WTC11 (cell line): ENCODE results near the gene TIAM2. TPM values are rescaled to one million over a fixed set of nuclear protein-coding genes. Genes with fewer than 3 reads are reported as not detected.

ENCODE experiments used
- EMX1 ChIP-seq: fragments of 250-450 bp; sonication (Bioruptor Pico); IDR thresholded peaks from 2 replicates; pipeline ENCODE4 v1.8.0; 2021; ENCODE audit warnings: mild to moderate bottlenecking
- ETV6 ChIP-seq: sonication (generic); formaldehyde crosslinking; IDR thresholded peaks from 2 replicates; pipeline ENCODE4 v1.8.1; 2022; ENCODE audit warnings: mild to moderate bottlenecking, missing genetic modification reagents
- GTF2I ChIP-seq: fragments of 250-450 bp; sonication (Bioruptor Pico); conservative IDR thresholded peaks from 2 replicates; pipeline ENCODE4 v1.4.0; 2021; ENCODE audit warnings: mild to moderate bottlenecking
- MXD4 ChIP-seq: fragments of 250-450 bp; sonication (Bioruptor Pico); IDR thresholded peaks from 2 replicates; pipeline ENCODE4 v1.8.0; 2021; ENCODE audit warnings: mild to moderate bottlenecking, moderate library complexity, borderline replicate concordance
- MYBL2 ChIP-seq: sonication (generic); formaldehyde crosslinking; IDR thresholded peaks from 2 replicates; pipeline ENCODE4 v1.8.1; 2023; ENCODE audit warnings: mild to moderate bottlenecking, moderate library complexity, missing genetic modification reagents
- NR1H2 ChIP-seq: sonication (generic); formaldehyde crosslinking; IDR thresholded peaks from 2 replicates; pipeline ENCODE4 v1.9.0; 2021; ENCODE audit warnings: mild to moderate bottlenecking, moderate library complexity, missing genetic modification reagents
- total RNA-seq: library from RNA; stranded (reverse); gene quantifications from 3 replicates; pipeline ENCODE4 v1.2.3, GENCODE V29; 2021
- TF ChIP-seq, protein P1 (sequence below): sonication (generic); formaldehyde crosslinking; IDR thresholded peaks from 2 replicates; pipeline ENCODE4 v1.8.1; 2022; ENCODE audit warnings: low read depth, missing genetic modification reagents, borderline replicate concordance
- TF ChIP-seq, protein P2 (sequence below): sonication (generic); formaldehyde crosslinking; IDR thresholded peaks from 2 replicates; pipeline ENCODE4 v1.8.1; 2023; ENCODE audit warnings: mild to moderate bottlenecking, moderate library complexity, missing genetic modification reagents
- TF ChIP-seq, protein P3 (sequence below): sonication (generic); formaldehyde crosslinking; conservative IDR thresholded peaks from 2 replicates; pipeline ENCODE4 v1.8.1; 2023; ENCODE audit warnings: mild to moderate bottlenecking, low read depth, missing genetic modification reagents, moderate library complexity
- TF ChIP-seq, protein P4 (sequence below): sonication (generic); formaldehyde crosslinking; IDR thresholded peaks from 2 replicates; pipeline ENCODE4 v1.8.1; 2022; ENCODE audit warnings: missing genetic modification reagents, borderline replicate concordance
- TF ChIP-seq, protein P5 (sequence below): fragments of 250-450 bp; sonication (Bioruptor Pico); IDR thresholded peaks from 2 replicates; pipeline ENCODE4 v1.8.0; 2021; ENCODE audit warnings: mild to moderate bottlenecking
- TF ChIP-seq, protein P6 (sequence below): sonication (generic); formaldehyde crosslinking; IDR thresholded peaks from 2 replicates; pipeline ENCODE4 v1.8.1; 2023; ENCODE audit warnings: mild to moderate bottlenecking, missing genetic modification reagents
- TF ChIP-seq, protein P7 (sequence below): sonication (generic); formaldehyde crosslinking; IDR thresholded peaks from 2 replicates; pipeline ENCODE4 v1.8.0; 2023; ENCODE audit warnings: mild to moderate bottlenecking, missing genetic modification reagents
- TF ChIP-seq, protein P8 (sequence below): sonication (generic); formaldehyde crosslinking; IDR thresholded peaks from 2 replicates; pipeline ENCODE4 v1.8.1; 2022; ENCODE audit warnings: low read depth, mild to moderate bottlenecking, moderate library complexity, missing genetic modification reagents, borderline replicate concordance

TIAM2 gene
- total RNA-seq, 1 experiment from 2014 or later, result 15.1 TPM

DNA sequence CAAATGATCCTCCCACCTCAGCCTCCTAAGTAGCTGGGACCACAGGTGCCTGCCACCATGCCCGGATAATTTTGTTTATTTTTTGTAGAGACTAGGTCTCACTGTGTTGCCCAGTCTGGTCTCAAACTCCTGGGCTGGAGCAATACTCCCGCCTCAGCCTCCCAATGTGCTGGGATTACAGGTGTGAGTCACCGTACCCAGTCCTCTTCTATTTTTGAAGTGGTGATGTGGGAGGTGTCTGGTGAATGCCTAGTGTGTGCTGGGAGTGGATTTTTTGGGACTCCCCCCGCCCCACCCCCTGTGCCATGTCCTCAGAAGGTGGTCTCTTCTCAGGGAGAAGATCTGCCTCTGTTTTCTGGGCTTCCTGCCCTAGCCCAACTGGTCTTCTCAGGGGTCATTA is 220.8 kb downstream of the TIAM2 start (continued):
- TF ChIP-seq, protein P1, sequence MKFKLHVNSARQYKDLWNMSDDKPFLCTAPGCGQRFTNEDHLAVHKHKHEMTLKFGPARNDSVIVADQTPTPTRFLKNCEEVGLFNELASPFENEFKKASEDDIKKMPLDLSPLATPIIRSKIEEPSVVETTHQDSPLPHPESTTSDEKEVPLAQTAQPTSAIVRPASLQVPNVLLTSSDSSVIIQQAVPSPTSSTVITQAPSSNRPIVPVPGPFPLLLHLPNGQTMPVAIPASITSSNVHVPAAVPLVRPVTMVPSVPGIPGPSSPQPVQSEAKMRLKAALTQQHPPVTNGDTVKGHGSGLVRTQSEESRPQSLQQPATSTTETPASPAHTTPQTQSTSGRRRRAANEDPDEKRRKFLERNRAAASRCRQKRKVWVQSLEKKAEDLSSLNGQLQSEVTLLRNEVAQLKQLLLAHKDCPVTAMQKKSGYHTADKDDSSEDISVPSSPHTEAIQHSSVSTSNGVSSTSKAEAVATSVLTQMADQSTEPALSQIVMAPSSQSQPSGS (CRISPR knock-in tag), result no peak
- TF ChIP-seq NR1H2 (CRISPR knock-in tag) (no peak), MXD4 (no peak), MYBL2 (CRISPR knock-in tag) (no peak), GTF2I (no peak), ETV6 (CRISPR knock-in tag) (no peak), EMX1 (CRISPR knock-in tag) (no peak)
- TF ChIP-seq, protein P2, sequence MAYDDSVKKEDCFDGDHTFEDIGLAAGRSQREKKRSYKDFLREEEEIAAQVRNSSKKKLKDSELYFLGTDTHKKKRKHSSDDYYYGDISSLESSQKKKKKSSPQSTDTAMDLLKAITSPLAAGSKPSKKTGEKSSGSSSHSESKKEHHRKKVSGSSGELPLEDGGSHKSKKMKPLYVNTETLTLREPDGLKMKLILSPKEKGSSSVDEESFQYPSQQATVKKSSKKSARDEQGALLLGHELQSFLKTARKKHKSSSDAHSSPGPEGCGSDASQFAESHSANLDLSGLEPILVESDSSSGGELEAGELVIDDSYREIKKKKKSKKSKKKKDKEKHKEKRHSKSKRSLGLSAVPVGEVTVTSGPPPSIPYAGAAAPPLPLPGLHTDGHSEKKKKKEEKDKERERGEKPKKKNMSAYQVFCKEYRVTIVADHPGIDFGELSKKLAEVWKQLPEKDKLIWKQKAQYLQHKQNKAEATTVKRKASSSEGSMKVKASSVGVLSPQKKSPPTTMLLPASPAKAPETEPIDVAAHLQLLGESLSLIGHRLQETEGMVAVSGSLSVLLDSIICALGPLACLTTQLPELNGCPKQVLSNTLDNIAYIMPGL (CRISPR knock-in tag), result no peak
- TF ChIP-seq, protein P3, sequence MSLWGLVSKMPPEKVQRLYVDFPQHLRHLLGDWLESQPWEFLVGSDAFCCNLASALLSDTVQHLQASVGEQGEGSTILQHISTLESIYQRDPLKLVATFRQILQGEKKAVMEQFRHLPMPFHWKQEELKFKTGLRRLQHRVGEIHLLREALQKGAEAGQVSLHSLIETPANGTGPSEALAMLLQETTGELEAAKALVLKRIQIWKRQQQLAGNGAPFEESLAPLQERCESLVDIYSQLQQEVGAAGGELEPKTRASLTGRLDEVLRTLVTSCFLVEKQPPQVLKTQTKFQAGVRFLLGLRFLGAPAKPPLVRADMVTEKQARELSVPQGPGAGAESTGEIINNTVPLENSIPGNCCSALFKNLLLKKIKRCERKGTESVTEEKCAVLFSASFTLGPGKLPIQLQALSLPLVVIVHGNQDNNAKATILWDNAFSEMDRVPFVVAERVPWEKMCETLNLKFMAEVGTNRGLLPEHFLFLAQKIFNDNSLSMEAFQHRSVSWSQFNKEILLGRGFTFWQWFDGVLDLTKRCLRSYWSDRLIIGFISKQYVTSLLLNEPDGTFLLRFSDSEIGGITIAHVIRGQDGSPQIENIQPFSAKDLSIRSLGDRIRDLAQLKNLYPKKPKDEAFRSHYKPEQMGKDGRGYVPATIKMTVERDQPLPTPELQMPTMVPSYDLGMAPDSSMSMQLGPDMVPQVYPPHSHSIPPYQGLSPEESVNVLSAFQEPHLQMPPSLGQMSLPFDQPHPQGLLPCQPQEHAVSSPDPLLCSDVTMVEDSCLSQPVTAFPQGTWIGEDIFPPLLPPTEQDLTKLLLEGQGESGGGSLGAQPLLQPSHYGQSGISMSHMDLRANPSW (CRISPR knock-in tag), result no peak
- TF ChIP-seq, protein P4, sequence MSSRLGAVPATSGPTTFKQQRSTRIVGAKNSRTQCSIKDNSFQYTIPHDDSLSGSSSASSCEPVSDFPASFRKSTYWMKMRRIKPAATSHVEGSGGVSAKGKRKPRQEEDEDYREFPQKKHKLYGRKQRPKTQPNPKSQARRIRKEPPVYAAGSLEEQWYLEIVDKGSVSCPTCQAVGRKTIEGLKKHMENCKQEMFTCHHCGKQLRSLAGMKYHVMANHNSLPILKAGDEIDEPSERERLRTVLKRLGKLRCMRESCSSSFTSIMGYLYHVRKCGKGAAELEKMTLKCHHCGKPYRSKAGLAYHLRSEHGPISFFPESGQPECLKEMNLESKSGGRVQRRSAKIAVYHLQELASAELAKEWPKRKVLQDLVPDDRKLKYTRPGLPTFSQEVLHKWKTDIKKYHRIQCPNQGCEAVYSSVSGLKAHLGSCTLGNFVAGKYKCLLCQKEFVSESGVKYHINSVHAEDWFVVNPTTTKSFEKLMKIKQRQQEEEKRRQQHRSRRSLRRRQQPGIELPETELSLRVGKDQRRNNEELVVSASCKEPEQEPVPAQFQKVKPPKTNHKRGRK (CRISPR knock-in tag), result no peak
- TF ChIP-seq, protein P5, sequence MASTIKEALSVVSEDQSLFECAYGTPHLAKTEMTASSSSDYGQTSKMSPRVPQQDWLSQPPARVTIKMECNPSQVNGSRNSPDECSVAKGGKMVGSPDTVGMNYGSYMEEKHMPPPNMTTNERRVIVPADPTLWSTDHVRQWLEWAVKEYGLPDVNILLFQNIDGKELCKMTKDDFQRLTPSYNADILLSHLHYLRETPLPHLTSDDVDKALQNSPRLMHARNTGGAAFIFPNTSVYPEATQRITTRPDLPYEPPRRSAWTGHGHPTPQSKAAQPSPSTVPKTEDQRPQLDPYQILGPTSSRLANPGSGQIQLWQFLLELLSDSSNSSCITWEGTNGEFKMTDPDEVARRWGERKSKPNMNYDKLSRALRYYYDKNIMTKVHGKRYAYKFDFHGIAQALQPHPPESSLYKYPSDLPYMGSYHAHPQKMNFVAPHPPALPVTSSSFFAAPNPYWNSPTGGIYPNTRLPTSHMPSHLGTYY (CRISPR knock-in tag), result no peak
- TF ChIP-seq, protein P6, sequence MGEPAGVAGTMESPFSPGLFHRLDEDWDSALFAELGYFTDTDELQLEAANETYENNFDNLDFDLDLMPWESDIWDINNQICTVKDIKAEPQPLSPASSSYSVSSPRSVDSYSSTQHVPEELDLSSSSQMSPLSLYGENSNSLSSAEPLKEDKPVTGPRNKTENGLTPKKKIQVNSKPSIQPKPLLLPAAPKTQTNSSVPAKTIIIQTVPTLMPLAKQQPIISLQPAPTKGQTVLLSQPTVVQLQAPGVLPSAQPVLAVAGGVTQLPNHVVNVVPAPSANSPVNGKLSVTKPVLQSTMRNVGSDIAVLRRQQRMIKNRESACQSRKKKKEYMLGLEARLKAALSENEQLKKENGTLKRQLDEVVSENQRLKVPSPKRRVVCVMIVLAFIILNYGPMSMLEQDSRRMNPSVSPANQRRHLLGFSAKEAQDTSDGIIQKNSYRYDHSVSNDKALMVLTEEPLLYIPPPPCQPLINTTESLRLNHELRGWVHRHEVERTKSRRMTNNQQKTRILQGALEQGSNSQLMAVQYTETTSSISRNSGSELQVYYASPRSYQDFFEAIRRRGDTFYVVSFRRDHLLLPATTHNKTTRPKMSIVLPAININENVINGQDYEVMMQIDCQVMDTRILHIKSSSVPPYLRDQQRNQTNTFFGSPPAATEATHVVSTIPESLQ, result no peak
- TF ChIP-seq, protein P7, sequence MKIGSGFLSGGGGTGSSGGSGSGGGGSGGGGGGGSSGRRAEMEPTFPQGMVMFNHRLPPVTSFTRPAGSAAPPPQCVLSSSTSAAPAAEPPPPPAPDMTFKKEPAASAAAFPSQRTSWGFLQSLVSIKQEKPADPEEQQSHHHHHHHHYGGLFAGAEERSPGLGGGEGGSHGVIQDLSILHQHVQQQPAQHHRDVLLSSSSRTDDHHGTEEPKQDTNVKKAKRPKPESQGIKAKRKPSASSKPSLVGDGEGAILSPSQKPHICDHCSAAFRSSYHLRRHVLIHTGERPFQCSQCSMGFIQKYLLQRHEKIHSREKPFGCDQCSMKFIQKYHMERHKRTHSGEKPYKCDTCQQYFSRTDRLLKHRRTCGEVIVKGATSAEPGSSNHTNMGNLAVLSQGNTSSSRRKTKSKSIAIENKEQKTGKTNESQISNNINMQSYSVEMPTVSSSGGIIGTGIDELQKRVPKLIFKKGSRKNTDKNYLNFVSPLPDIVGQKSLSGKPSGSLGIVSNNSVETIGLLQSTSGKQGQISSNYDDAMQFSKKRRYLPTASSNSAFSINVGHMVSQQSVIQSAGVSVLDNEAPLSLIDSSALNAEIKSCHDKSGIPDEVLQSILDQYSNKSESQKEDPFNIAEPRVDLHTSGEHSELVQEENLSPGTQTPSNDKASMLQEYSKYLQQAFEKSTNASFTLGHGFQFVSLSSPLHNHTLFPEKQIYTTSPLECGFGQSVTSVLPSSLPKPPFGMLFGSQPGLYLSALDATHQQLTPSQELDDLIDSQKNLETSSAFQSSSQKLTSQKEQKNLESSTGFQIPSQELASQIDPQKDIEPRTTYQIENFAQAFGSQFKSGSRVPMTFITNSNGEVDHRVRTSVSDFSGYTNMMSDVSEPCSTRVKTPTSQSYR (CRISPR knock-in tag), result no peak
- TF ChIP-seq, protein P8, sequence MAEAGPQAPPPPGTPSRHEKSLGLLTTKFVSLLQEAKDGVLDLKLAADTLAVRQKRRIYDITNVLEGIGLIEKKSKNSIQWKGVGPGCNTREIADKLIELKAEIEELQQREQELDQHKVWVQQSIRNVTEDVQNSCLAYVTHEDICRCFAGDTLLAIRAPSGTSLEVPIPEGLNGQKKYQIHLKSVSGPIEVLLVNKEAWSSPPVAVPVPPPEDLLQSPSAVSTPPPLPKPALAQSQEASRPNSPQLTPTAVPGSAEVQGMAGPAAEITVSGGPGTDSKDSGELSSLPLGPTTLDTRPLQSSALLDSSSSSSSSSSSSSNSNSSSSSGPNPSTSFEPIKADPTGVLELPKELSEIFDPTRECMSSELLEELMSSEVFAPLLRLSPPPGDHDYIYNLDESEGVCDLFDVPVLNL (CRISPR knock-in tag), result no peak
